ENCODE data around the gene ATP1A2. TPM values are rescaled to one million over a fixed set of nuclear protein-coding genes. Genes with fewer than 3 reads are reported as not detected.

ATP1A2 gene
- total RNA-seq, 1 donor from 2014 or later = not detected

DNA sequence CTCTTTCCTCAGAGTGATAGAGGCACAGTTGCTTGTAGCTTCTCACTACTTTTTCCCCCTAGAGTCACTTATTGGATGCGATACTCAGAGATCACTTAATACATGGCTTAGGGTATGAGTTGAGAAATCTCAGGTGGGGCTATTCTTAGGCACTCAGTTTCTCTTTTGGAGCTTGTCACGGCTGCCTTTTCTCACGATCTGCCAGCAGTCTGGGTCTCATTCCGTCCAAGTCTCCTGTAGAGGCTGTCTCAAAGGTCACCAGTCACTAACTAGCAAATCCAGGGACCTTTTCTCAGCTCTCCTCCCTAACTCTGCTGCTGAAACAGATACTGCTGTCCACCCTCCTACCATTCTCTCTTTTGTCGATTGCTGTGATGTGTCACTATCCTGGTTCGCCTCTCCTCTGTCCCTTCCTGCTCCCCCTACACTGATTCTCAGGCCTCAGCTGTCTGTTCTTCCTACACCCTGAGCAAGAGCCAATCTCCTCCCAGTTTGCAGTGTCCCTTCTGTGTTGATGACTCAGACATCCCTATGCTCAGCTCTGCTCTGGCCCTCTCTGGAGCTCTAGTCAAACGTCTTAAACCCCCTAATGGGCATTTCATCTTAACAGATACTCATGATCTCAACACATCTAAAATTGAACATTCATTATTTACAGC, 12.4 kb downstream of the ATP1A2 start:
- no peak for ATAC-seq (ENCODE audit: low read depth)
- DNase-seq = no peak
- H3K9me3 Mint-ChIP-seq = no peaks in the 10 kb centered on the region
- H3K4me1 Mint-ChIP-seq = no peaks in the 10 kb centered on the region
- POLR2A ChIA-PET = no interaction called here
- H3K27ac Mint-ChIP-seq = no peak overlapping the region
- CTCF ChIA-PET = no interaction called here
- no peak overlapping the region for H3K4me3 Mint-ChIP-seq
- intact Hi-C loops (cut with micrococcal nuclease) = no loop called here
- no peaks in the 10 kb centered on the region for H3K36me3 Mint-ChIP-seq (ENCODE audit: low read depth)
- peaks cover 9% of the 10 kb centered on the region for H3K27me3 Mint-ChIP-seq
- TF ChIP-seq, protein P1, sequence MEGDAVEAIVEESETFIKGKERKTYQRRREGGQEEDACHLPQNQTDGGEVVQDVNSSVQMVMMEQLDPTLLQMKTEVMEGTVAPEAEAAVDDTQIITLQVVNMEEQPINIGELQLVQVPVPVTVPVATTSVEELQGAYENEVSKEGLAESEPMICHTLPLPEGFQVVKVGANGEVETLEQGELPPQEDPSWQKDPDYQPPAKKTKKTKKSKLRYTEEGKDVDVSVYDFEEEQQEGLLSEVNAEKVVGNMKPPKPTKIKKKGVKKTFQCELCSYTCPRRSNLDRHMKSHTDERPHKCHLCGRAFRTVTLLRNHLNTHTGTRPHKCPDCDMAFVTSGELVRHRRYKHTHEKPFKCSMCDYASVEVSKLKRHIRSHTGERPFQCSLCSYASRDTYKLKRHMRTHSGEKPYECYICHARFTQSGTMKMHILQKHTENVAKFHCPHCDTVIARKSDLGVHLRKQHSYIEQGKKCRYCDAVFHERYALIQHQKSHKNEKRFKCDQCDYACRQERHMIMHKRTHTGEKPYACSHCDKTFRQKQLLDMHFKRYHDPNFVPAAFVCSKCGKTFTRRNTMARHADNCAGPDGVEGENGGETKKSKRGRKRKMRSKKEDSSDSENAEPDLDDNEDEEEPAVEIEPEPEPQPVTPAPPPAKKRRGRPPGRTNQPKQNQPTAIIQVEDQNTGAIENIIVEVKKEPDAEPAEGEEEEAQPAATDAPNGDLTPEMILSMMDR (IDR thresholded peaks at IDR 0.05) = no peak

GRCh38 chr1:160128636-160129035, 13.1 kb downstream of the ATP1A2 start:
- ChIA-PET CTCF (no interaction called here), POLR2A (no interaction called here)
- Mint-ChIP-seq H3K4me3 (no peak overlapping the region), H3K27ac (no peak overlapping the region), H3K9me3 (no peaks in the 10 kb centered on the region), H3K27me3 (peaks cover 9% of the 10 kb centered on the region), H3K36me3 (ENCODE audit: low read depth) (no peaks in the 10 kb centered on the region), H3K4me1 (no peaks in the 10 kb centered on the region)
- DNase-seq (no peak), ATAC-seq (ENCODE audit: low read depth) (no peak)
- intact Hi-C loops (cut with micrococcal nuclease) = no loop called here
- TF ChIP-seq, protein P1 (IDR thresholded peaks at IDR 0.05) = no peak

- Mint-ChIP-seq H3K36me3 (ENCODE audit: low read depth) (no peaks in the 10 kb centered on the region), H3K27me3 (peaks cover 9% of the 10 kb centered on the region), H3K4me1 (no peaks in the 10 kb centered on the region), H3K4me3 (no peak overlapping the region), H3K27ac (no peak overlapping the region), H3K9me3 (no peaks in the 10 kb centered on the region)
- POLR2A ChIA-PET = no interaction called here
- ATAC-seq (ENCODE audit: low read depth) (no peak), DNase-seq (no peak)
- TF ChIP-seq, protein P1 (IDR thresholded peaks at IDR 0.05) = no peak
- CTCF ChIA-PET = no interaction called here
- intact Hi-C loops (cut with micrococcal nuclease) = no loop called here
Measured at GRCh38 chr1:160129046-160129445, 13.5 kb downstream of the ATP1A2 start.

- Mint-ChIP-seq H3K27me3 (peaks cover 9% of the 10 kb centered on the region), H3K9me3 (no peaks in the 10 kb centered on the region), H3K4me3 (no peak overlapping the region), H3K27ac (no peak overlapping the region), H3K4me1 (no peaks in the 10 kb centered on the region), H3K36me3 (ENCODE audit: low read depth) (no peaks in the 10 kb centered on the region)
- ATAC-seq (ENCODE audit: low read depth) (no peak), DNase-seq (no peak)
- TF ChIP-seq, protein P1 (IDR thresholded peaks at IDR 0.05) = no peak
- ChIA-PET POLR2A (no interaction called here), CTCF (no interaction called here)
- intact Hi-C loops (cut with micrococcal nuclease) = no loop called here
Measured at GRCh38 chr1:160129558-160129957, 14.0 kb downstream of the ATP1A2 start.

GRCh38 chr1:160129966-160130365, 14.4 kb downstream of the ATP1A2 start:
- H3K27me3 Mint-ChIP-seq = peaks cover 12% of the 10 kb centered on the region

More at GRCh38 chr1:160129966-160130365, 14.4 kb downstream of the ATP1A2 start:
- intact Hi-C loops (cut with micrococcal nuclease) = no loop called here
- no peaks in the 10 kb centered on the region for H3K36me3 Mint-ChIP-seq (ENCODE audit: low read depth)
- ChIA-PET CTCF (no interaction called here), POLR2A (no interaction called here)
- H3K4me3 Mint-ChIP-seq = no peak overlapping the region
- DNase-seq = no peak
- no peaks in the 10 kb centered on the region for H3K9me3 Mint-ChIP-seq
- H3K27ac Mint-ChIP-seq = no peak overlapping the region
- TF ChIP-seq, protein P1 (IDR thresholded peaks at IDR 0.05) = no peak
- no peaks in the 10 kb centered on the region for H3K4me1 Mint-ChIP-seq
- ATAC-seq (ENCODE audit: low read depth) = no peak
